GM19455 (cell line): ENCODE results near the gene ZBED1.
"Not testable (repeated sequence)": the region's sequence is repeated elsewhere in the genome, so short reads cannot be mapped to it uniquely, and the experiment has no call there.

Experiments
- ATAC-seq: cut with Tn5 transposase; IDR thresholded peaks from one replicate; pipeline ENCODE4 v1.9.1; 2021; ENCODE audit not compliant: unreplicated experiment

The ZBED1 gene

GRCh38 chrX:2457289-2458133 lies 43.3 kb downstream of the ZBED1 start:
- no peak for ATAC-seq

DNA sequence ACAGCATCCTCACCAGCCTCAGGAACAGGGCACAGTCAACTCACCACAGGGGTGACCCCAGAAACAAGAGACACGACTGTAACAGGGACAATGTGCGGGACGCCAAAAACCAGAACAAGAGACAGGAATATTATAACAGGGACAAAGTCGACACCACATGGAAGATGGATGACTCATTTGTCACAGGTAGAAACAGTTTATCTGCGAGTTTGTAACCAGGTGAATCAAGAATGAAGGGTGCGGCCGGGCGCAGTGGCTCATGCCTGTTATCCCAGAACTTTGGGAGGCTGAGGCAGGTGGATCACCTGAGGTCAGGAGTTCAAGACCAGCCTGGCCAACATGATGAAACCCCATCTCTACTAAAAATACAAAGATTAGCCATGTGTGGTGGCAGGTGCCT lies 44.7 kb downstream of the ZBED1 start:
- ATAC-seq: not testable (repeated sequence)

DNA sequence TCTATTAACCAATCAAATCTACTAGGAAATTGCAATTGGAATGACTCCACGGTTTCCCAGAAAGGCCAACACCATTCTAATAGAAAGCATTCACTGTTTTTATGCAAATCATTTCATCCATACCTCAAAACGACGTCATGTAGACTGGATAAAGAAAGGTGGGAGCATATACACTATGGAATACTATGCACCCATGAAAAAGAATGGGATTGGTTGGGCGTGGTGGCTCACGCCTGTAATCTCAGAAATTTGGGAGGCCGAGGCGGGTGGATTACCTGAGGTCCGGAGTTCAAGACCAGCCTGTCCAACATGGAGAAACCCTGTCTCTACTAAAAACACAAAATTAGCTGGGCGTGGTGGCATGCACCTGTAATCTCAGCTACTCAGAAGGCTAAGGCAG lies 46.2 kb downstream of the ZBED1 start:
- ATAC-seq: not testable (repeated sequence)

- no peak for ATAC-seq
These were observed 48.0 kb downstream of the ZBED1 start for GRCh38 chrX:2452799-2453198.

DNA sequence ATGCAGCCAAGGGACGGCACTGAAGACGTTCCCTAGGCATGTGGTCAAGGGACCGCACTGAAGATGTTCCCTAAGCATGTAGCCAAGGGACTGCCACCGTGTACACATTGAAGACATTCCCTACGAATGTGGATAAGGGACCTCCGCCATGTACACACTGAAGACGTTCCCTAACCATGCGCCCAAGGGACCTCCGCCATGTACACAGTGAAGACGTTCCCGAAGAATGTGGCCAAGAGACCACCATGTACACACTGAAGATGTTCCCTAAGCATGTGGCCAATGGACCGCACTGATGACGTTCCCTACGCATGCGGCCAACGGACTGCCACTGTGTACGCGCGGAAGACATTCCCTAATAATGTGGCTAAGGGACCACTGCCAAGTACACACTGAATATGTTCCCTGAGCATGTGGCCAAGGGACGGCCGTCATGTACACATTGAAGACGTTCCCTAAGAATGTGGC lies 48.4 kb downstream of the ZBED1 start:
- no peak for ATAC-seq

DNA sequence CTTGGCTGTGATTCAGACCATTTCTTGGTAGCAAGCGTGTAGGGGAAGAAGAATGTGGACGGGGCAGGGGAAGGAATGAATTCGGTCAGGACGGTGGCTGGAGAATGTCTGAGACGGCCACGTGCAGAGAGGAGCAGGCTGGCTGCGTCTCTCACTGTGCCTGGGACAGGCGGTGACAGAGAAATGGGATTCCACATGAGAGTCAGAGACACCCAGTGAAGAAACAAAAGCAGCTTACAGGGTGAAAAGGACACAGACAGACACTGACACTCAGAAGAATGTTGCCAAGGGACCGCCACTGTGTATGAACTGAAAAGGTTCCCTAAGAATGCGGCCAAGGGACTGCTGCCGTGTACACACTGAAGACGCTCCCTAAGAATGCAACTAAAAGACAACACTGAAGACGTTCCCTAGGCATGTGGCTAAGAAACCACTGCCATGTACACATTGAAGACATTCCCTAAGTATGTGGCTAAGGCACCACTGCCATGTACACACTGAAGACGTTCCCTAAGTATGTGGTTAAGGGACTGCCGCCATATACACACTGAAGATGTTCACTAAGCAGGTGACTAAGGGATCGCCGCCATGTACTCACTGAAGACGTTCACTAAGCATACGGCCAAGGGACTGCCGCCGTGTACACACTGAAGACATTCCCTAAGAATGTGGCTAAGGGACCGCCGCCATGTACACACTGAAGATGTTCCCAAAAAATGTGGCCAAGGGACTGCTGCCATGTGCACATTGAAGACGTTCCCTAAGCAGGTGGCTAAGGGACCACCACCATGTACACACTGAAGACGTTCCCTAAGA lies 49.1 kb downstream of the ZBED1 start:
- ATAC-seq: no peak

- ATAC-seq: no peak
These were observed 50.1 kb downstream of the ZBED1 start for GRCh38 chrX:2450681-2451080.

GRCh38 chrX:2449135-2449886 lies 51.5 kb downstream of the ZBED1 start:
- no peak for ATAC-seq

DNA sequence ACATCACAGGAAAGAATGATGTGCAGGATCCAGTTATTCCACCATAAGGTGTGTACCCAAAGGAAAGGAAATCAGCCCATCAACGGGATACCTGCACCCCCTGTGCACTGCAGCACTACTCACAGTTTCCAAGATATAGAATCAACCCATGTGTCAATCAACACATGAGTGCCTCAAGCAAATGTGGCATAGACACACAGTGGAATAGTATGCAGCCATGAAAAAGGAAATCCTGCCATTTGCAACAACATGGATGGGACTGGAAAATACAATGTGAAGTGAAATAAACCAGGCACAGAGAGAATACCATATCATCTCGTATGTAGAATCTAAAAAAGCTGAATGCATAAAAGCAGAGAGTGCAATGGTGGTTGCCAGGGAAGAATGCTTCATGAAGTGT lies 53.3 kb downstream of the ZBED1 start:
- no peak for ATAC-seq

DNA sequence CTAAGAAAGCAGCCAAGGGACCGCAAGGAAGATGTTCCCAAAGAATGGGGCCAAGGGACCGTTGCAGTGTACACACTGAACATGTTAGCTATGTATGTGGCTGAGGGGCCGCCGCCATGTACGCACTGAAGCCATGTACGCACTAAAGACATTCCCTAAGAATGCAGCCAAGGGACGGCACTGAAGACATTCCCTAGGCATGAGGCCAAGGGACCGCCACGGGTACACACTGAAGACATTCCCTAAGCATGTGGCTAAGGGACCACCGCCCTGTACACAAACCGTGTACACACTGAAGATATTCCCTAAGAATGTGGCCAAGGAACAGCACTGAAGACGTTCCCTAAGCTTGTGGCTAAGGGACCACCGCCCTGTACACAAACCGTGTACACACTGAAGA lies 54.0 kb downstream of the ZBED1 start:
- no peak for ATAC-seq

- ATAC-seq: no peak
These were observed 54.8 kb downstream of the ZBED1 start for GRCh38 chrX:2445662-2446623.

DNA sequence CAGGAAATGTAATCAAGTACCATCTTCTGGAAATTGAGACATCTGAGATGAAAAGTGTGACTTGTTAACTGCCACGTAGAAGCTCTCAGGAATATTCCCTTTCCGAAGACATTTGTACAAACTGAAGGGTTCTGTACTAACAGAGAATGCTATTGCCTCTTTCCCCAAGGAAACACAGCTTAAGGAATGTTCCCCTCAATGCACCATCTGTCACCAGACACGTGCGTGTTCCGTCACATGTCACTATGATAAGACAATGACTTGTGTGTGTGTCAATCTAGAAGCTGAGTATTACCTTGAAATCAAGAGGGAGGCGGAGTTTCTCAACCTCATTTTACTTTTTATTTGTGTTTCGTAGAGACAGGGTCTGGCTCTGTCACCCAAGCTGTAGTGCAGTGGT lies 58.1 kb downstream of the ZBED1 start:
- no peak for ATAC-seq

DNA sequence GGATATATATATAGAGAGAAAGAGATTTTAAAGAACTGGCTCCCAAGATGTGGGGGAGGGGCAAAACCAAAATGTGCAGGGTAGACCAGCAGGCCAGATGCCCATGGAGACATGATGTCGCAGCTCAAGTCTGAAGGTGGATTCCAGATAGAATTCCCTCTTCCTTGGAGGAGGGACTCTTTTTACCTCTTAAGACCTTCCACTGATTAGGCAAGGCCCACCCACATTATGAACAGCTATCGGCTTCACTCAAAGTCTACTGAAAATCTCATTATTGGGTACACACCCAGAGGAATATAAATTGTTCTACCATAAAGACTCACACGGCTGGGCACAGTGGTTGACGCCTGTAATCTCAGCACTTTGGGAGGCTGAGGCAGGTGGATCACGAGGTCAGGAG lies 59.3 kb downstream of the ZBED1 start:
- ATAC-seq: no peak

DNA sequence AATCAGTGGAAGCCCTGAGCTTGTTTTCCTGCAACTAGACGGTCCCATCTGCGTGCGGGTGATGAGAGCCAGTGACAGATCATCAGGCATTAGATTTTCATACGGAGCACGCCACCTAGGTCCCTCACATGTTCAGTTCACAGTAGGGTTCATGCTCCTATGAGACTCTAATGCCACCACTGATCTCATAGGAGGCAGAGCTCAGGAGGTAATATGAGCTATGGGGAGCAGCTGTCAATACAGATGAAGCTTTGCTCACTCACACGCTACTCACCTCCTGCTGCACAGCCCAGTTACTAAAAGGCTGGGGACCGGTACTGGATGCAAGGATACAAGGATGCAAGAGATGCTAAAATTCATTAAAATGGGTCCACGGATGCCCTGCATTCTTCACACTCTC lies 61.2 kb downstream of the ZBED1 start:
- ATAC-seq: no peak
